HepG2 (cell line): ENCODE measurements around the gene HNF1B. TPM values are rescaled to one million over a fixed set of nuclear protein-coding genes. Genes with fewer than 3 reads are reported as not detected.

Experiments used
- ARNT ChIP-seq: fragments of 450-650 bp; IDR thresholded peaks from 2 replicates; pipeline ENCODE4 v1.6.1; 2017
- ATF2 ChIP-seq: sonication (generic); formaldehyde crosslinking; IDR thresholded peaks from 2 replicates; pipeline ENCODE4 v1.4.0; 2020; ENCODE audit warnings: missing genetic modification reagents
- CENPBD1 ChIP-seq: sonication (generic); formaldehyde crosslinking; IDR thresholded peaks from 2 replicates; pipeline ENCODE4 v1.8.0; 2022; ENCODE audit warnings: missing genetic modification reagents, low read depth, mild to moderate bottlenecking, borderline replicate concordance
- DNMT3B ChIP-seq: conservative IDR thresholded peaks from 2 replicates; pipeline ENCODE4 v1.6.1; 2016; ENCODE audit warnings: missing biosample characterization, control low read depth
- FOXA3 ChIP-seq: IDR thresholded peaks from 2 replicates; pipeline ENCODE4 v1.6.1; 2016; ENCODE audit warnings: missing genetic modification reagents, missing compliant biosample characterization
- FOXJ3 ChIP-seq: sonication (generic); formaldehyde crosslinking; IDR thresholded peaks from 2 replicates; pipeline ENCODE4 v1.4.0; 2020; ENCODE audit warnings: missing genetic modification reagents, mild to moderate bottlenecking, borderline replicate concordance
- FOXK1 ChIP-seq: sonication (generic); formaldehyde crosslinking; IDR thresholded peaks from 2 replicates; pipeline ENCODE4 v1.4.0; 2020; ENCODE audit warnings: low read depth, missing genetic modification reagents, borderline replicate concordance
- FOXK2 ChIP-seq: fragments of 450-650 bp; IDR thresholded peaks from 2 replicates; pipeline ENCODE4 v1.6.1; 2016
- HDAC1 ChIP-seq: sonication (generic); formaldehyde crosslinking; IDR thresholded peaks from 2 replicates; pipeline ENCODE4 v1.5.1; 2020; ENCODE audit warnings: mild to moderate bottlenecking, missing genetic modification reagents
- HDAC2 ChIP-seq: sonication (generic); formaldehyde crosslinking; IDR thresholded peaks from 2 replicates; pipeline ENCODE4 v1.4.0; 2020; ENCODE audit warnings: missing genetic modification reagents
- HIVEP1 ChIP-seq: sonication (generic); formaldehyde crosslinking; IDR thresholded peaks from 2 replicates; pipeline ENCODE4 v1.4.0; 2020; ENCODE audit warnings: mild to moderate bottlenecking, missing genetic modification reagents
- HMG20B ChIP-seq: conservative IDR thresholded peaks from 2 replicates; pipeline ENCODE4 v1.6.1; 2016; ENCODE audit warnings: missing genetic modification reagents, missing compliant biosample characterization
- IKZF5 ChIP-seq: IDR thresholded peaks from 2 replicates; pipeline ENCODE4 v1.6.1; 2018; ENCODE audit warnings: missing genetic modification reagents, mild to moderate bottlenecking, missing compliant biosample characterization
- JUND ChIP-seq: sonication (generic); formaldehyde crosslinking; IDR thresholded peaks from 2 replicates; pipeline ENCODE4 v1.8.0; 2022; ENCODE audit warnings: mild to moderate bottlenecking, missing genetic modification reagents
- KAT7 ChIP-seq: IDR thresholded peaks from 2 replicates; pipeline ENCODE4 v1.6.1; 2018; ENCODE audit warnings: borderline replicate concordance, missing compliant biosample characterization
- MEIS1 ChIP-seq: sonication (generic); formaldehyde crosslinking; IDR thresholded peaks from 2 replicates; pipeline ENCODE4 v1.9.0; 2021; ENCODE audit warnings: mild to moderate bottlenecking, missing genetic modification reagents, moderate library complexity, borderline replicate concordance
- NR2C2 ChIP-seq: sonication (generic); formaldehyde crosslinking; IDR thresholded peaks from 2 replicates; pipeline ENCODE4 v1.4.0; 2020; ENCODE audit warnings: missing genetic modification reagents, mild to moderate bottlenecking, moderate library complexity, borderline replicate concordance
- SKI ChIP-seq: fragments of 450-650 bp; IDR thresholded peaks from one replicate; pipeline ENCODE4 v1.6.1; 2018; ENCODE audit warnings: mild to moderate bottlenecking; ENCODE audit not compliant: partially characterized antibody
- SOX6 ChIP-seq, 2 experiments: fragments of 450-650 bp in 1 of 2; sonication (generic) in 1 of 2; formaldehyde crosslinking in 1 of 2; IDR thresholded peaks; 2 replicates each; pipeline versions ENCODE4 v1.4.0 to v1.6.1; 2017 to 2020; ENCODE audit warnings: antibody characterized with exemption in 1 of 2, mild to moderate bottlenecking in 1 of 2, missing genetic modification reagents in 1 of 2
- TBX3 ChIP-seq: fragments of 450-650 bp; IDR thresholded peaks from 2 replicates; pipeline ENCODE4 v1.6.1; 2017; ENCODE audit warnings: antibody characterized with exemption, mild to moderate bottlenecking, inconsistent platforms, borderline replicate concordance
- ZBTB43 ChIP-seq: sonication (generic); formaldehyde crosslinking; conservative IDR thresholded peaks from 2 replicates; pipeline ENCODE4 v1.4.0; 2020; ENCODE audit warnings: missing genetic modification reagents
- ZNF350 ChIP-seq: sonication (generic); formaldehyde crosslinking; IDR thresholded peaks from 2 replicates; pipeline ENCODE4 v1.4.0; 2020; ENCODE audit warnings: mild to moderate bottlenecking, low read depth, missing genetic modification reagents, borderline replicate concordance
- ZNF484 ChIP-seq: sonication (generic); formaldehyde crosslinking; IDR thresholded peaks from 2 replicates; pipeline ENCODE4 v1.5.1; 2020; ENCODE audit warnings: mild to moderate bottlenecking, low read depth, missing genetic modification reagents, borderline replicate concordance
- ZNF616 ChIP-seq: sonication (generic); formaldehyde crosslinking; IDR thresholded peaks from 2 replicates; pipeline ENCODE4 v1.5.0; 2020; ENCODE audit warnings: low read depth, mild to moderate bottlenecking, missing genetic modification reagents
- ZNF709 ChIP-seq: sonication (generic); formaldehyde crosslinking; IDR thresholded peaks from 2 replicates; pipeline ENCODE4 v1.5.0; 2020; ENCODE audit warnings: mild to moderate bottlenecking, missing genetic modification reagents
- ZNF720 ChIP-seq: sonication (generic); formaldehyde crosslinking; IDR thresholded peaks from 2 replicates; pipeline ENCODE4 v1.4.0; 2020; ENCODE audit warnings: missing genetic modification reagents
- polyA plus RNA-seq, 8 experiments: library from polyadenylated mRNA; depleted of rRNA in 3 of 8; stranded (reverse) in 7 of 8; unstranded in 1 of 8; fragments of >200 nt; fragmentation: Illumina TruSeq in 4 of 8; extraction: Trizol in 4 of 8; gene quantifications; 2 replicates each; pipeline versions ENCODE4 v1.2.1 to v1.2.3, GENCODE V29; 2011 to 2016; ENCODE audit warnings: low read depth in 4 of 8, missing spikeins in 1 of 8, mixed read lengths in 1 of 8; ENCODE audit not compliant: insufficient read depth in 1 of 8
- total RNA-seq, 5 experiments: library from RNA; depleted of rRNA; stranded (reverse); fragments of >200 nt; fragmentation: Illumina TruSeq; extraction: Trizol; gene quantifications; 2 replicates each; pipeline ENCODE4 v1.2.3, GENCODE V29; 2016; ENCODE audit warnings: low read depth in 1 of 5

HNF1B gene
- total and polyA plus RNA-seq, 2 of the 13 experiments (the other 11 are each of a cell fraction or from before 2014, with no cell fraction given) = 1.9 to 5.3 TPM

- TF ChIP-seq ATF2 (peak; percentile 34; the same call in 1 of the 2 replicates), ARNT (no peak), FOXA3 (CRISPR knock-in tag) (peak; percentile 83), SKI (peak; percentile 48), ZNF484 (CRISPR knock-in tag) (no peak), NR2C2 (peak; percentile 20; the same call in 1 of the 2 replicates), HDAC1 (CRISPR knock-in tag) (peak; percentile 71), ZNF616 (CRISPR knock-in tag) (no peak), FOXJ3 (peak; percentile 81), CENPBD1 (no peak), KAT7 (CRISPR knock-in tag) (peak; percentile 56; the same call in 1 of the 2 replicates), ZNF709 (no peak), IKZF5 (0 out of 2 replicates have a peak, but pooled peaks have one; percentile 18), HMG20B (peak; percentile 50; the same call in 1 of the 2 replicates), FOXK1 (CRISPR knock-in tag) (peak; percentile 91), ZBTB43 (CRISPR knock-in tag) (peak; percentile 49; the same call in 1 of the 2 replicates), HDAC2 (CRISPR knock-in tag) (peak; percentile 74; the same call in 1 of the 2 replicates), DNMT3B (0 out of 2 replicates have a peak, but pooled peaks have one; percentile 69), MEIS1 (peak; percentile 61; the same call in 1 of the 2 replicates), FOXK2 (peak; percentile 68; the same call in 1 of the 2 replicates), SOX6 (IDR thresholded peaks at IDR 0.05) (no peak), SOX6 (CRISPR knock-in tag; IDR thresholded peaks at IDR 0.05) (peak; percentile 72), JUND (peak; percentile 4; the same call in 1 of the 2 replicates), ZNF720 (CRISPR knock-in tag) (no peak), TBX3 (peak; percentile 33; the same call in 1 of the 2 replicates), HIVEP1 (peak; percentile 21; the same call in 1 of the 2 replicates), ZNF350 (CRISPR knock-in tag) (peak; percentile 54)
Measured at GRCh38 chr17:37676115-37676925, 68.5 kb downstream of the HNF1B start (continued).
